ENCODE measurements around the gene TNFRSF11A.

Gene TNFRSF11A

DNA sequence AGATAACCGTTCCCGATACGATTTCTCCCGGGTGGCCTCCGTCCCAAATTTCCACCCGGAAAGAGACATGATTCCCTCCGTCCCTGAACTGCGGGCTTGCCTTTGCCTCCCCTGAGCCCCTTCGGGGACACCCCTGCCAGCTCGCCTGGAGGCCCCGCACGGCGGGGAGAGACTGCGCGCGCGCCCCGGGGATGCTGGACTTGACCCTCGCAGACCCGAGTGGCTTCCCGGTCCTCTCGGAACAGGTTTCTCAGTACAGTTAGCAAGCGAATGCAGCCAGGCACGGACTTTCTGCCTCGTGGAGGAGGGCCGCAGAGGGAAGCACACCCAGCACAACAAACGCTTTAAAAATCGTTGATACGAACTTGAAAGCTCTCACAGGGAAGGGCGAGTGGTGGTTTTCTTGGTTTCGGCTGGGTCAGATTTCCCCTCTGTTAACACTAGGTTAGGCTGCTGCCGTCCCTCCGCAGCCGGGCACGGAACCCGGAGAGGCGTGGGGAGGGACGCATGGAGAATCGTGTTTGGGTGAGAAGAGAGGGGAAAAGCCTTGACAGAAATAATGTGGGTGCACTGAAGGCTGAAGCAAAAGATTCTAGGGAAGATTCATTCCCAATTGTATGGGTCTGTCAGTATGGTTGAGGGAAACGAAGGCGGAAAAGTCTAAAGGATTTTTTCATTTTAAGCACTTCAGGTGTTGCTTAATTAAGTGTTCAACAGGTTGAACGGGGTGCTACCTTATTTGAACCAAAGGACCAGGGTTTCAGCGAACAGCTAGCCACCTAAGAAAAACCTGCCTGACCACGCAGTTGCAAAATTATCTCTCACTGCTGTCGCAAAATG is 916 bp downstream of the TNFRSF11A start:
- peak overlapping the region; percentile 71 for H3K4me3 ChIP-seq
- TF ChIP-seq, protein P1, sequence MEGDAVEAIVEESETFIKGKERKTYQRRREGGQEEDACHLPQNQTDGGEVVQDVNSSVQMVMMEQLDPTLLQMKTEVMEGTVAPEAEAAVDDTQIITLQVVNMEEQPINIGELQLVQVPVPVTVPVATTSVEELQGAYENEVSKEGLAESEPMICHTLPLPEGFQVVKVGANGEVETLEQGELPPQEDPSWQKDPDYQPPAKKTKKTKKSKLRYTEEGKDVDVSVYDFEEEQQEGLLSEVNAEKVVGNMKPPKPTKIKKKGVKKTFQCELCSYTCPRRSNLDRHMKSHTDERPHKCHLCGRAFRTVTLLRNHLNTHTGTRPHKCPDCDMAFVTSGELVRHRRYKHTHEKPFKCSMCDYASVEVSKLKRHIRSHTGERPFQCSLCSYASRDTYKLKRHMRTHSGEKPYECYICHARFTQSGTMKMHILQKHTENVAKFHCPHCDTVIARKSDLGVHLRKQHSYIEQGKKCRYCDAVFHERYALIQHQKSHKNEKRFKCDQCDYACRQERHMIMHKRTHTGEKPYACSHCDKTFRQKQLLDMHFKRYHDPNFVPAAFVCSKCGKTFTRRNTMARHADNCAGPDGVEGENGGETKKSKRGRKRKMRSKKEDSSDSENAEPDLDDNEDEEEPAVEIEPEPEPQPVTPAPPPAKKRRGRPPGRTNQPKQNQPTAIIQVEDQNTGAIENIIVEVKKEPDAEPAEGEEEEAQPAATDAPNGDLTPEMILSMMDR (IDR thresholded peaks at IDR 0.05) = no peak
- H3K27ac ChIP-seq = no peak overlapping the region
- DNase-seq (ENCODE audit: low spot score) = no peak

DNA sequence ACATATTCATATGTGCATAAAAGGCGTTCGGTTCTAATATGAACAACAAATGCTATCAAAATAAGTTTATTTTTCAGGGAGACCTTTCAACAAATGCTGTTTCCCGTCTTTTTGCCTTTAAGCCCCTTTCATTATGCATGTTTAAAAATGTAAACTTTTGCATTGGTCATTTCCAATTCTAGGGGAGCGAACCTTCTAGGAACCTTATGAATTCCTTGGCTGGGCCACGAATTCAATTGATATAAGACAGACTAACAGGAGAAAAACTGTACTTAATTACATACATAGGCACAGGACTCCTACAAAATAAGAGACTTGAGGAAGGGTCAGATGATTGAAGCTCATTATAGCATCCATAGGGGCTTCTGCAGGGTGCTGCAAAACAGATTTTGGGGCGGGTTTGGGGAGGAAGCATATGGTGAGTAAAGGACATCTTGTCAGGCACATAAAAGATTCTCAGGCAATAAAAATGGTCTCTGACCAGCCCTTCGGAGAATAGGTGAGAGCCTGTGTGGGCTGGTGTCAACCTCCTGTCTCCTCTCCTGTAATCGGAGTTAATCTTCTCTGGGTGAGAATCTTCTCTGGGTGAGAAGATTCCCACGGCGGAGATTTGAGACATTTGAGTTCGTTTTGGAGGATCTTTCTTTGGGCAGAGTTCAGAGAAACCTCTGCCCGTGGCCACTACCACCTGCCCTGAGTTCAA is 1.7 kb downstream of the TNFRSF11A start:
- no peak overlapping the region for H3K27ac ChIP-seq
- DNase-seq (ENCODE audit: low spot score) = no peak
- TF ChIP-seq, protein P1 (IDR thresholded peaks at IDR 0.05) = no peak
- peak overlapping the region; percentile 71 for H3K4me3 ChIP-seq

DNA sequence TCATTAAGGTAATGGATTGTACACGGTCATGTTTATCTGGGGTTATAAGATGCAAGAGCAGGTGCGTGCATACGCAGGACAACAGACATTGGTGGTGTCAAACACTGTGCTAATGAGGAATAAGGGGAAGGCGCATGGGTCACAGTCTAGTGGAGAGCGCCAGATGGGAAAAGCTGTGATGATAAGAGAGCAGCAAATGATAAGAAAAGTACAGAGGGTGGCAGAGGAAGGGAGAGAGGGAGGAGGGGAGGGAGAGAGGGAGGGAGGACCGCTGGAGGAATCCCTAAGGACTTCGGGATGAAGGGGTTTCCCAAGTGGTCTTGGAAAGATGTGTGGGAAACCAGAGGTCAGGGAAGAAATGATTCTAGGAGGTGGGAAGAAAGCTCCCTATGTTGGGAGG is 2.9 kb downstream of the TNFRSF11A start:
- DNase-seq (ENCODE audit: low spot score) = no peak
- TF ChIP-seq, protein P1 (IDR thresholded peaks at IDR 0.05) = no peak
- no peak overlapping the region for H3K4me3 ChIP-seq
- no peak overlapping the region for H3K27ac ChIP-seq

DNA sequence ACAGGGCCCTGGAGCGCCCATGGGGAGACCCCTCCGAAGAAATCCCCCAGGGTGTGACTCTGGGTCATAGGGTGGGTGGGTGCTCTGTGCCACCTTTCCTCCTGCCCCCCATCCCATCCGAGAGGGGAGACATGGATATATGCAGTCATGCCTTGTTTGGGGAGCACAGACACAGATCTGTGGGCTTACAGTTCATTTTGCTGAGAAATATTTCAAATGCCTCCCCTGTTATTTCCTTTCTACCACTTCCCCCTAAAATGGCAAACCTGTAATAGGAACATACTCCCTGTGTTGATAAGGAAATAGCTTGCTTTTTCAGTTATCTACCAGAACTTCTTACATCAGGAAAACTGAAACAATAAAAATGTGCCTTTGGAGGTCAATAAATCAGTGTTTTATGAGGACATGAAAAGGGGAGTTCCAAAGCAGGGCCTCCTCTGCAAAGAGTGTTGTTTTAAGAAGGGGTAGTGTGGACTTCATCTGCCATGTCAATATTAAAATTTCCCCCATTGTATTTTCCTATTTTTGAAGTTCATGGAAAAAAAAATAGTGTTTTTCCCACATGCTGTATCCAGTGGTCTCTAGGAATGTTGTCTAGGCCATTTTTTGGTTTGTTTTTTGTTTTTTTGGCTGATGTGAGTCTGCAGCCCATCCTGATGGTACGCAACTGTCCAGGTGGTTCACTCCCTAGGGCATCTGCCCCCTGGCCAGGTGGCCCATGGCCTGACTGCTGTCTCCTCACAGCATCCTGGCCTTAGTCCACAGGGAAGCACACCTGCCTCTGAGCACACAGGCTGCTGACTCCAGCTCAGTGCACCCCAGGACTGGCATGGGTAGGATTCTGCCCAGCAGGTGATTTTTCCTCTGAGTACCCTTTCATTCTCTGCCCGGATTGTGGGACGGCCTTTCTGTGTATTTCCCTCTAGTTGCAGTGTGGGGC is 3.7 kb downstream of the TNFRSF11A start:
- DNase-seq (ENCODE audit: low spot score) = no peak
- Histone ChIP-seq H3K4me3 (no peak overlapping the region), H3K27ac (no peak overlapping the region)
- TF ChIP-seq, protein P1 (IDR thresholded peaks at IDR 0.05) = no peak

DNA sequence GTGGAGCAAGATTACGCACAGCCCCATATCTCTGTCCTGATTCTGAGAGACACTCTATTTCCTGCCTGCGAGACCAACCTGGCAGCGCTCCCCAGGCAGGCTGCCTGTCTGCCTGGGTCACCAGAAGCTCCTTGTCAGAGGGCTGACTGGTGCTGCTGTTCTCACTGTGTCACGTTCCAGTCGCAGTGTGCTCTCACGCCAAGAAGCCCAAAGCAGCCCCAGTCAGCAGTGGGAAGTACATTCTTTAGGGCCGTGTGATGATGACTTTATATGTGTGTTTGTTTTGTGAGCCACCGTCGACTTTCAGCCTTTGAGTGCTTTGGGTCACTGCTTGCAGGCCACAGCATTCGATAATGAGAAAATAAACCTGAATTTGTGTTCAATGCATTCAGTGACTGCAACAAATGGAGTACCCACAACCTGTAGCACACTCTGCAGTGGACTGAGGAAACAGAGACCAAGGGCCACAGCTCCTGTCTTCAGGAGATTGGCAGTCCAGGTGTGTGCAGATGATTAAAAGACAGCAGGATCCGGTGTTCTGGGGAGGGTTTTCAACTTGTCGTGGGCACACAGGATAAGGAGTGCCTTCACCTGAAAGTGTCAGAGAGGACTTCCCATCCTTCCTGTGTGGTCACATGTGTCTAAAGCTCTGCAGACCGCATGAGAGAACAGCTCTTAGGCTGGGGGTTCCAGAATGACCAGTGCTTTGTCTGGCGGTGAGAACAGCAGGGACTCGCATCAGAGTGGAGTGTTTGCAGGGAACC is 4.8 kb downstream of the TNFRSF11A start:
- no peak for DNase-seq (ENCODE audit: low spot score)
- Histone ChIP-seq H3K27ac (no peak overlapping the region), H3K4me3 (no peak overlapping the region)
- TF ChIP-seq, protein P1 (IDR thresholded peaks at IDR 0.05) = no peak

DNA sequence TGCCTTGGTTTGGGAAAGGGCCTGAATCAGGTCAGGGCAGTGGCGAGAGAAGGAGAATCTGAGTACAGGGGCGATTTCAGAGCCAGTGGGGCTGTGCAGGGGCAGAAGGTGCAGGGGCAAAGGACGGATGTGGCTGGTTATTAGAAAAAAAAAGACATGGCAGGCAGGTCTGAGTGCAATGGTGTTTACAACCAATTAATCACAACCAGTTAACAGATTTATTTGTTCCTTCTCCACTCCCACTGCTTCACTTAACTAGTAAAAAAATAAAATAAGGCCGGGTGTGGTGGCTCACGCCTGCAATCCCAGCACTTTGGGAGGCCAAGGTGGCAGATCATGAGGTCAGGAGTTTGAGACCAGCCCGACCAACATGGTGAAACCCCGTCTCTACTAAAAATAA is 5.5 kb downstream of the TNFRSF11A start:
- no peak overlapping the region for H3K4me3 ChIP-seq
- H3K27ac ChIP-seq = no peak overlapping the region
- TF ChIP-seq, protein P1 (IDR thresholded peaks at IDR 0.05) = no peak
- no peak for DNase-seq (ENCODE audit: low spot score)
